Measurements from ENCODE around the gene ABCA4. TPM values are rescaled to one million over a fixed set of nuclear protein-coding genes. Genes with fewer than 3 reads are reported as not detected.

The ABCA4 gene
- total RNA-seq, 1 experiment from 2014 or later, result 0.22 TPM

DNA sequence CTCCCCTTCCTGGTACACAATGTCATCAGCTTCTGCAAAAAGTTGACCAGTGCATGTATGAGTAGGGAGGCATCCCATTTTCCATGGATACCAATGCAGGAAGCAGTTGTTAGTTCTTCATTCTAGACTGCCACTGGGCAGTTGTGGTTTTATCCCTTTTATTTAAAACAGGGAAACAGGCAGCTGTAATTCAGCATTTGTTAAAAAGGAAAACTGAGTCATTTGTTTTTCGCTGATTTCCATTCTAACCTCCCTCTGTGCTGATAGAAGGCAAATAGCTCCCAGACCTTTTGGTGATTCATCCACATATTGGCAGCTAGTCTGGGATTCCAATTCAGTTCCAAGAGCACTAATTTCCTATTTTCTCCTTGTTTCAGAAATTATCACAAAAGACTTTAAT is 21.1 kb upstream of the ABCA4 start (continued):
- TF ChIP-seq ELF1 (IDR thresholded peaks at IDR 0.05; ENCODE audit: borderline replicate concordance, low read depth) (no peak), POLR2A (IDR thresholded peaks at IDR 0.05; ENCODE audit: borderline replicate concordance, extremely low read depth, insufficient read depth, insufficient read length) (no peak), CBX3 (IDR thresholded peaks at IDR 0.05; ENCODE audit: low read depth) (no peak), SRF (IDR thresholded peaks at IDR 0.05; ENCODE audit: low read depth) (no peak), RAD21 (IDR thresholded peaks at IDR 0.05; ENCODE audit: low read depth) (no peak), ZNF274 (IDR thresholded peaks at IDR 0.05; ENCODE audit: low read depth, low read length) (no peak)

- CTCF ChIA-PET, result no interaction called here
- H3K9me2 ChIP-seq (ENCODE audit: insufficient read depth), result no peaks in the 10 kb centered on the region
- no peak overlapping the region for H2AFZ ChIP-seq (ENCODE audit: low read depth, low read length, poor library complexity, severe bottlenecking)
- H3K9me3 ChIP-seq (ENCODE audit: control insufficient read depth in 1 of 2, insufficient read depth in 1 of 2, low read depth in 1 of 2, low read length in 2 of 2), result no peaks in the 10 kb centered on the region
- no peak overlapping the region for H3K27ac ChIP-seq (ENCODE audit: low read depth, low read length)
- intact Hi-C loops (cut with micrococcal nuclease), result no loop called here
- TF ChIP-seq TCF7L2 (IDR thresholded peaks at IDR 0.05; ENCODE audit: borderline replicate concordance, extremely low read depth, insufficient read depth, insufficient read length), result no peak
- no peak for TF ChIP-seq ZNF274 (IDR thresholded peaks at IDR 0.05; ENCODE audit: low read depth, low read length)
- no peak for TF ChIP-seq CTCF (IDR thresholded peaks at IDR 0.05 in 2 of 3, conservative IDR thresholded peaks at IDR 0.05 in 1 of 3; ENCODE audit: borderline replicate concordance in 1 of 3, insufficient read depth in 1 of 3, low read depth in 2 of 3, low read length in 2 of 3)
- TF ChIP-seq POLR2A (IDR thresholded peaks at IDR 0.05; ENCODE audit: borderline replicate concordance, extremely low read depth, insufficient read depth, insufficient read length), result no peak
- H4K20me1 ChIP-seq (ENCODE audit: insufficient read depth), result no peaks in the 10 kb centered on the region
- H3K9ac ChIP-seq (ENCODE audit: low read length), result no peak overlapping the region
- H3K36me3 ChIP-seq (ENCODE audit: control insufficient read depth in 1 of 2, insufficient read depth in 2 of 2, low read length in 2 of 2), result no peaks in the 10 kb centered on the region
- H3K79me2 ChIP-seq (ENCODE audit: insufficient read depth, low read length), result no peaks in the 10 kb centered on the region
- ATAC-seq (no peak), DNase-seq (ENCODE audit: low read depth, low spot score) (no peak)
- H3K4me3 ChIP-seq (replicated peaks in 1 of 2; ENCODE audit: low read depth in 1 of 2, low read length in 2 of 2), result no peak overlapping the region
- no peaks in the 10 kb centered on the region for H3K27me3 ChIP-seq (ENCODE audit: insufficient read depth, low read length)
- H3K4me2 ChIP-seq (ENCODE audit: low read length), result no peak overlapping the region
- no peaks in the 10 kb centered on the region for H3K4me1 ChIP-seq (ENCODE audit: control insufficient read depth in 1 of 2, insufficient read depth in 2 of 2, low read length in 2 of 2)
- RAD21 ChIA-PET (ENCODE audit: low non-redundant PET in 1 of 2, low total read pairs in 2 of 2, uncharacterized antibody in 2 of 2, unreplicated experiment in 2 of 2), result no interaction called here
- no TSS peak for BruUV-seq (replicated peaks)
- POLR2A ChIA-PET, result no interaction called here
These were observed 11.2 kb upstream of the ABCA4 start for GRCh38 chr1:94132111-94132510.
